Testis (tissue), 3 donors: Measurements from ENCODE around the gene PGBD2. TPM values are rescaled to one million over a fixed set of nuclear protein-coding genes. Genes with fewer than 3 reads are reported as not detected.

ENCODE experiments used
- DNase-seq: peaks from one replicate; pipeline ENCODE4 v3.0.0-alpha.2; 2019
- H3K27ac ChIP-seq, 2 donors: fragments of 200-600 bp; sonication (generic); one replicate each; pipeline ENCODE4 v1.5.1; 2019
- H3K27me3 ChIP-seq: fragments of 200-600 bp; sonication (generic); one replicate; pipeline ENCODE4 v1.5.1; 2019
- H3K36me3 ChIP-seq: fragments of 200-600 bp; sonication (generic); one replicate; pipeline ENCODE4 v1.5.1; 2017; ENCODE audit warnings: low read depth; ENCODE audit errors: missing control alignments
- H3K4me1 ChIP-seq: fragments of 200-600 bp; sonication (generic); one replicate; pipeline ENCODE4 v1.5.1; 2019
- H3K4me3 ChIP-seq, 2 donors: fragments of 200-600 bp; sonication (generic); one replicate each; pipeline ENCODE4 v1.5.1; 2017 to 2019
- H3K9me3 ChIP-seq: fragments of 200-600 bp; sonication (generic); one replicate; pipeline ENCODE4 v1.5.1; 2017
- CTCF ChIP-seq, 3 experiments: fragments of 450-650 bp in 2 of 3; fragments of 200-600 bp in 1 of 3; sonication (generic) in 1 of 3; IDR thresholded peaks; one replicate each; pipeline ENCODE4 v1.5.1; 2016 to 2019; ENCODE audit warnings: antibody characterized with exemption in 3 of 3, mild to moderate bottlenecking in 2 of 3, moderate library complexity in 1 of 3
- POLR2A ChIP-seq: fragments of 450-650 bp; IDR thresholded peaks from one replicate; pipeline ENCODE4 v1.6.1; 2017; ENCODE audit warnings: antibody characterized with exemption, mild to moderate bottlenecking, moderate library complexity
- WGBS, 2 donors: methylation state at CpG; one replicate each; pipeline ENCODE4 v1.1.5; 2018; 5-methylcytosine and 5-hydroxymethylcytosine counted together
- intact Hi-C: fragments of 100-400 bp; cut with DNase I; formaldehyde crosslinking; loops from one replicate; pipeline ENCODE4 v1.15.1; 2023; ENCODE audit warnings: low total_unique reads
- polyA plus RNA-seq: library from polyadenylated mRNA; stranded (reverse); fragments of 350-450 nt; fragmentation: Illumina TruSeq; extraction: RNeasy Lipid Tissue Mini Kit (QIAGEN cat#74804); gene quantifications from one replicate; pipeline ENCODE4 v1.2.3, GENCODE V29; 2014; ENCODE audit warnings: low read depth, low replicate concordance; ENCODE audit not compliant: insufficient read depth
- total RNA-seq, 2 donors: library from RNA; depleted of rRNA; stranded (reverse); fragments of >200 nt; gene quantifications; one replicate each; pipeline ENCODE4 v1.2.3, GENCODE V29; 2016

The PGBD2 gene
- total and polyA plus RNA-seq, 3 donors from 2014 or later: 12.2 to 18.8 (median 13.5) TPM

- H3K27ac ChIP-seq: no peak overlapping the region
- no peaks in the 10 kb centered on the region for H3K9me3 ChIP-seq
- TF ChIP-seq CTCF (IDR thresholded peaks at IDR 0.05) (no peak), POLR2A (no peak)
- H3K4me3 ChIP-seq: no peak overlapping the region
- no peaks in the 10 kb centered on the region for H3K36me3 ChIP-seq
- intact Hi-C loops: no loop called here
- no peaks in the 10 kb centered on the region for H3K27me3 ChIP-seq
- H3K4me1 ChIP-seq: no peaks in the 10 kb centered on the region
- no peak for DNase-seq
Observed at GRCh38 chr1:248894837-248895236, 11.2 kb upstream of the PGBD2 start.

- Histone ChIP-seq H3K9me3 (no peaks in the 10 kb centered on the region), H3K27ac (no peak overlapping the region), H3K4me3 (no peak overlapping the region), H3K27me3 (no peaks in the 10 kb centered on the region), H3K36me3 (no peaks in the 10 kb centered on the region), H3K4me1 (no peaks in the 10 kb centered on the region)
- DNase-seq: no peak
- intact Hi-C loops: no loop called here
- WGBS, 2 donors: 82 to 87% methylated on average over 3 to 9 of the region's 9 CpGs
- no peak for TF ChIP-seq CTCF (IDR thresholded peaks at IDR 0.05)
- TF ChIP-seq POLR2A: no peak
Observed at GRCh38 chr1:248897412-248898337, 8.4 kb upstream of the PGBD2 start.

GRCh38 chr1:248900637-248901036 is 5.4 kb upstream of the PGBD2 start:
- intact Hi-C loops: no loop called here
- Histone ChIP-seq H3K4me3 (no peak overlapping the region), H3K9me3 (no peaks in the 10 kb centered on the region), H3K27me3 (no peaks in the 10 kb centered on the region), H3K27ac (no peak overlapping the region), H3K36me3 (no peaks in the 10 kb centered on the region), H3K4me1 (no peaks in the 10 kb centered on the region)
- 85 to 91% methylated on average over 1 of the region's 1 CpG for WGBS, 2 donors
- TF ChIP-seq CTCF (IDR thresholded peaks at IDR 0.05) (no peak), POLR2A (no peak)
- no peak for DNase-seq

GRCh38 chr1:248901578-248901977 is 4.5 kb upstream of the PGBD2 start:
- intact Hi-C loops: no loop called here
- DNase-seq: no peak
- no peak overlapping the region for H3K4me3 ChIP-seq
- H3K4me1 ChIP-seq: no peaks in the 10 kb centered on the region
- TF ChIP-seq CTCF (IDR thresholded peaks at IDR 0.05): no peak
- TF ChIP-seq POLR2A: no peak
- H3K27ac ChIP-seq: no peak overlapping the region
- WGBS, 2 donors: 79 to 85% methylated on average over 2 of the region's 2 CpGs
- H3K27me3 ChIP-seq: no peaks in the 10 kb centered on the region
- H3K9me3 ChIP-seq: no peaks in the 10 kb centered on the region
- no peaks in the 10 kb centered on the region for H3K36me3 ChIP-seq
